DND-41 (cell line): ENCODE results near the gene CDA.

Experiments used
- ATAC-seq: fragments of 200-7000 bp; cut with Tn5 transposase; 3 replicates; pipeline ENCODE4 v1.9.1; 2021; ENCODE audit warnings: low read depth; ENCODE audit not compliant: insufficient read depth
- DNase-seq: peaks from one replicate; pipeline ENCODE4 v3.0.0-alpha.2; 2020
- H2AFZ ChIP-seq: 2 replicates; pipeline ENCODE4 v1.6.0; 2012; ENCODE audit warnings: low read depth, low read length
- H3K27ac ChIP-seq: 2 replicates; pipeline ENCODE4 v1.5.1; 2012; ENCODE audit warnings: low read length, inconsistent platforms
- H3K27me3 ChIP-seq: fragments of 200-600 bp; sonication (generic); 2 replicates; pipeline ENCODE4 v1.6.0; 2012; ENCODE audit warnings: low read length, mild to moderate bottlenecking, inconsistent platforms; ENCODE audit not compliant: insufficient read depth, poor library complexity
- H3K36me3 ChIP-seq: 2 replicates; pipeline ENCODE4 v1.5.1; 2012; ENCODE audit warnings: low read length, inconsistent platforms; ENCODE audit not compliant: insufficient read depth
- H3K4me1 ChIP-seq: 2 replicates; pipeline ENCODE4 v1.5.1; 2012; ENCODE audit warnings: mild to moderate bottlenecking, low read length; ENCODE audit not compliant: insufficient read depth
- H3K4me2 ChIP-seq: 2 replicates; pipeline ENCODE4 v1.6.0; 2012; ENCODE audit warnings: mild to moderate bottlenecking, moderate library complexity, low read length, inconsistent platforms; ENCODE audit not compliant: insufficient read depth
- H3K4me3 ChIP-seq, 2 experiments: fragments of 200-600 bp in 1 of 2; shearing (Covaris generic) in 1 of 2; 2 replicates each; pipeline ENCODE4 v1.5.1; 2012 to 2016; ENCODE audit warnings: inconsistent platforms in 2 of 2, low read length in 2 of 2, mild to moderate bottlenecking in 2 of 2, low read depth in 1 of 2, moderate library complexity in 1 of 2
- H3K79me2 ChIP-seq: 2 replicates; pipeline ENCODE4 v1.6.0; 2012; ENCODE audit warnings: low read length, inconsistent platforms; ENCODE audit not compliant: insufficient read depth
- H3K9ac ChIP-seq: 2 replicates; pipeline ENCODE4 v1.6.0; 2012; ENCODE audit warnings: low read depth, mild to moderate bottlenecking, inconsistent platforms, low read length, moderate library complexity
- H3K9me3 ChIP-seq: 2 replicates; pipeline ENCODE4 v1.5.1; 2012; ENCODE audit warnings: low read length, moderate library complexity, mild to moderate bottlenecking, inconsistent platforms; ENCODE audit not compliant: insufficient read depth, severe bottlenecking
- H4K20me1 ChIP-seq: 2 replicates; pipeline ENCODE4 v1.6.0; 2012; ENCODE audit warnings: low read length; ENCODE audit not compliant: insufficient read depth
- CTCF ChIP-seq: IDR thresholded peaks from 2 replicates; pipeline ENCODE4 v1.5.1; 2012; ENCODE audit warnings: borderline replicate concordance, low read length, moderate library complexity, mild to moderate bottlenecking; ENCODE audit not compliant: poor library complexity, severe bottlenecking; ENCODE audit errors: extremely low read depth
- EZH2 ChIP-seq: IDR thresholded peaks from 3 replicates; pipeline ENCODE4 v1.6.1; 2012; ENCODE audit warnings: borderline replicate concordance, low read depth, mild to moderate bottlenecking, moderate library complexity, low read length, inconsistent platforms; ENCODE audit not compliant: severe bottlenecking

CDA gene

DNA sequence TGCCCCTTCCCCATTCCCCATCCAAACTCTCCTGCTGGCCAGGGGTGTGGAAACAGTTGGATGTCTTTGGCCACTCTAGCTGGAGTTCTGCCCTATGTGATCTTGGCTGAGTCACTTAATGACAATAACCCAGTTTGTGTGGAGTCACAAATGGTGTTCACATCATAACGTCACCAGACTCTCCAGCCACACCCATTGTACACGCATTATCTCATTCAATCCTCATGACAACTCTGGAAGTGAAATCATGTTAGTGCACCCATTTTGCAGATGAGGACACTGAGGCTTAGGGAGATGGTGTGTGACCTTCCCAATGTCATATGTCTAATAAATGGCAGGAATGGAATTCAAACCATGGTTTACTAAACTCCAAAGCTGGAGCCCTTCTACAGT lies 1.2 kb upstream of the CDA start:
- Histone ChIP-seq H3K4me2 (no peak overlapping the region), H3K36me3 (no peaks in the 10 kb centered on the region), H3K27me3 (peaks cover 11% of the 10 kb centered on the region), H3K79me2 (no peaks in the 10 kb centered on the region), H4K20me1 (no peaks in the 10 kb centered on the region), H3K9me3 (no peaks in the 10 kb centered on the region), H3K27ac (no peak overlapping the region), H3K9ac (no peak overlapping the region), H2AFZ (no peak overlapping the region), H3K4me3 (no peak overlapping the region), H3K4me1 (no peaks in the 10 kb centered on the region)
- TF ChIP-seq CTCF (no peak), EZH2 (no peak)
- DNase-seq (no peak), ATAC-seq (no peak)

GRCh38 chr1:20589331-20590278 lies 708 bp downstream of the CDA start:
- ATAC-seq: no peak
- H3K27me3 ChIP-seq: peaks cover 11% of the 10 kb centered on the region
- H3K79me2 ChIP-seq: no peaks in the 10 kb centered on the region
- no peak overlapping the region for H3K27ac ChIP-seq
- no peaks in the 10 kb centered on the region for H3K9me3 ChIP-seq
- DNase-seq: no peak
- H3K4me2 ChIP-seq: no peak overlapping the region
- no peaks in the 10 kb centered on the region for H3K4me1 ChIP-seq
- no peak for TF ChIP-seq EZH2
- no peak for TF ChIP-seq CTCF
- no peak overlapping the region for H3K9ac ChIP-seq
- H3K36me3 ChIP-seq: no peaks in the 10 kb centered on the region
- H2AFZ ChIP-seq: no peak overlapping the region
- no peak overlapping the region for H3K4me3 ChIP-seq
- H4K20me1 ChIP-seq: no peaks in the 10 kb centered on the region

DNA sequence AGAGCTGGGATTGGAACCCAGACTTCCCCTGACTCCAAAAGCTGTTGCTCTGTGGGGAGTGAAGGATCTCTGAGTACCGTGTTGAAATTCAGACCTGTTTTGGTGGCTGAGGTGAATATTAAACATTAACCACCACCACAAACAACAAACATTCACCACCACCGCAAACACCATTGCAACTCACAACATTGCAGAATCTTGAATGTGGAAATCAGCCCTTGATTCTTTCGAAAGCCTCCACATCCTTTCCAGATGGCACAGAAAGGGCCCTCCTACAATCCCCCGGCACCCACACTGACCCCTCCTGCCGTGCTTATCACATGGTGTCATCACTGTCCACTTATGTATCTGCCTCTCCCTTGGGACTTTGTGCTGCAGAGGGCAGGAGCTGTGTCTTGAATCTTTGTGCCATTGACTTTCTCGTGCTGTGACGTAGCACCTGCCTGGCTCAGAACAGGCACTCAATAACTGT lies 1.4 kb downstream of the CDA start:
- Histone ChIP-seq H3K4me1 (no peaks in the 10 kb centered on the region), H3K4me3 (no peak overlapping the region), H3K36me3 (no peaks in the 10 kb centered on the region), H3K9ac (no peak overlapping the region), H4K20me1 (no peaks in the 10 kb centered on the region), H3K27ac (no peak overlapping the region), H3K79me2 (no peaks in the 10 kb centered on the region), H3K4me2 (no peak overlapping the region), H2AFZ (no peak overlapping the region), H3K9me3 (no peaks in the 10 kb centered on the region), H3K27me3 (peaks cover 11% of the 10 kb centered on the region)
- ATAC-seq: no peak
- no peak for DNase-seq
- no peak for TF ChIP-seq CTCF
- TF ChIP-seq EZH2: no peak
